Endothelial cell of umbilical vein (primary cell): ENCODE measurements around the gene SCN4A. TPM values are rescaled to one million over a fixed set of nuclear protein-coding genes. Genes with fewer than 3 reads are reported as not detected.

ENCODE experiments used
- BruUV-seq: library from RNA; stranded (reverse); fragments of 400-500 nt; replicated peaks from 2 replicates; lab custom pipeline; 2021; lab: Mats Ljungman, UMichigan
- CTCF ChIA-PET: fragments of 300-600, 350-600 bp; sonication (Branson Sonifier 250); formaldehyde crosslinking; loops from one replicate; lab custom pipeline; 2021; ENCODE audit warnings: antibody characterized with exemption, inconsistent platforms; lab: Charles Lee
- POLR2A ChIA-PET: fragments of 300-600, 350-600 bp; sonication (Branson Sonifier 250); formaldehyde crosslinking; loops from one replicate; lab custom pipeline; 2021; ENCODE audit warnings: antibody characterized with exemption, inconsistent platforms; lab: Charles Lee
- DNase-seq: peaks from one replicate; pipeline ENCODE4 v3.0.0-alpha.2; 2011; ENCODE audit warnings: low read depth, low spot score
- FAIRE-seq: peaks from 2 replicates; lab custom pipeline; 2011; peaks lifted over from hg19 to GRCh38; lab: Jason Lieb, UNC
- H2AFZ ChIP-seq: 2 replicates; pipeline ENCODE4 v1.6.0; 2012; ENCODE audit warnings: low read depth, low read length, control low read depth, inconsistent platforms
- H3K27ac ChIP-seq: 2 replicates; pipeline ENCODE4 v1.5.1; 2011; ENCODE audit warnings: low read depth, mild to moderate bottlenecking, control low read depth, low read length, moderate library complexity; ENCODE audit not compliant: insufficient read depth
- H3K27me3 ChIP-seq, 2 experiments: 2 replicates each; pipeline versions ENCODE4 v1.6.0 to v1.6.1; 2011; ENCODE audit warnings: low read length in 2 of 2, mixed read lengths in 1 of 2; ENCODE audit not compliant: control insufficient read depth in 2 of 2, insufficient read depth in 2 of 2
- H3K36me3 ChIP-seq, 2 experiments: 2 replicates in 1 of 2; 3 replicates in 1 of 2; pipeline ENCODE4 v1.5.1; 2011; ENCODE audit warnings: low read length in 2 of 2, mild to moderate bottlenecking in 1 of 2, moderate library complexity in 1 of 2; ENCODE audit not compliant: control insufficient read depth in 2 of 2, insufficient read depth in 2 of 2; ENCODE audit errors: extremely low read depth in 1 of 2
- H3K4me1 ChIP-seq: 3 replicates; pipeline ENCODE4 v1.5.1; 2011; ENCODE audit warnings: mild to moderate bottlenecking, low read length; ENCODE audit not compliant: control insufficient read depth, insufficient read depth; ENCODE audit errors: extremely low read depth
- H3K4me2 ChIP-seq: 2 replicates; pipeline ENCODE4 v1.6.1; 2011; ENCODE audit warnings: low read length, control low read depth, mixed read lengths; ENCODE audit not compliant: insufficient read depth
- H3K4me3 ChIP-seq, 3 experiments: fragments of 200-600 bp in 1 of 3; sonication (generic), shearing (Covaris generic) in 1 of 3; replicated peaks in 1 of 3; 2 replicates each; pipeline ENCODE4 v1.5.1; 2011 to 2016; ENCODE audit warnings: control low read depth in 3 of 3, low read length in 3 of 3, mild to moderate bottlenecking in 2 of 3, inconsistent platforms in 1 of 3, low read depth in 1 of 3, moderate library complexity in 1 of 3; ENCODE audit not compliant: insufficient read depth in 1 of 3
- H3K79me2 ChIP-seq: 2 replicates; pipeline ENCODE4 v1.6.0; 2012; ENCODE audit warnings: low read length, inconsistent platforms; ENCODE audit not compliant: control insufficient read depth, insufficient read depth
- H3K9ac ChIP-seq: replicated peaks from 2 replicates; pipeline ENCODE3; 2011; ENCODE audit warnings: low read length, control low read depth; ENCODE audit not compliant: insufficient read depth; ENCODE audit errors: extremely low read depth
- H3K9me1 ChIP-seq: replicated peaks from 3 replicates; pipeline ENCODE4 v1.6.0; 2011; ENCODE audit warnings: mild to moderate bottlenecking, low read length; ENCODE audit not compliant: control insufficient read depth, insufficient read depth; ENCODE audit errors: extremely low read depth
- H3K9me3 ChIP-seq: replicated peaks from 2 replicates; pipeline ENCODE4 v1.5.1; 2012; ENCODE audit warnings: low read length, inconsistent platforms; ENCODE audit not compliant: control insufficient read depth, insufficient read depth
- H4K20me1 ChIP-seq: replicated peaks from 2 replicates; pipeline ENCODE3; 2011; ENCODE audit warnings: mild to moderate bottlenecking, low read length; ENCODE audit not compliant: control insufficient read depth, insufficient read depth; ENCODE audit errors: extremely low read depth
- CTCF ChIP-seq, 2 donors: IDR thresholded peaks; 1 replicate in 1 of 2; 2 replicates in 1 of 2; pipeline ENCODE4 v1.5.1; 2011; ENCODE audit warnings: low read length in 2 of 2, mild to moderate bottlenecking in 2 of 2, moderate library complexity in 2 of 2, control low read depth in 1 of 2, inconsistent platforms in 1 of 2, low read depth in 1 of 2; ENCODE audit not compliant: insufficient read depth in 1 of 2; ENCODE audit errors: extremely low read depth in 1 of 2
- EZH2 ChIP-seq: IDR thresholded peaks from 2 replicates; pipeline ENCODE4 v1.6.1; 2012; ENCODE audit warnings: borderline replicate concordance, low read depth, mild to moderate bottlenecking, moderate library complexity, low read length, inconsistent platforms; ENCODE audit not compliant: severe bottlenecking
- FOS ChIP-seq: IDR thresholded peaks from 2 replicates; pipeline ENCODE4 v1.6.1; 2011; ENCODE audit warnings: mild to moderate bottlenecking, low read length, moderate library complexity, borderline replicate concordance; ENCODE audit not compliant: insufficient read depth
- GATA2 ChIP-seq: IDR thresholded peaks from 2 replicates; pipeline ENCODE4 v1.7.0; 2011; ENCODE audit warnings: low read depth, mild to moderate bottlenecking, moderate library complexity, mixed read lengths, low read length; ENCODE audit not compliant: insufficient read length, insufficient read depth
- JUN ChIP-seq: IDR thresholded peaks from 2 replicates; pipeline ENCODE4 v1.6.1; 2011; ENCODE audit warnings: borderline replicate concordance, low read depth; ENCODE audit not compliant: insufficient read length, insufficient read depth
- MYC ChIP-seq: IDR thresholded peaks from one replicate; pipeline ENCODE4 v1.6.1; 2011; ENCODE audit warnings: mild to moderate bottlenecking, low read depth, low read length
- POLR2A ChIP-seq: IDR thresholded peaks from 2 replicates; pipeline ENCODE4 v1.6.1; 2012; ENCODE audit warnings: low read depth, mild to moderate bottlenecking, control low read depth, low read length
- POLR2AphosphoS5 ChIP-seq: IDR thresholded peaks from 2 replicates; pipeline ENCODE4 v1.6.1; 2012; ENCODE audit warnings: low read depth, mild to moderate bottlenecking, control low read depth, low read length, moderate library complexity; ENCODE audit not compliant: insufficient read depth
- dilution Hi-C: fragments of 300-500 bp; cut with MboI; formaldehyde crosslinking; loops from one replicate; pipeline ENCODE4 v1.15.0; 2019; ENCODE audit warnings: low sequenced_read_pairs; ENCODE audit not compliant: extremely low pct_ligation_motif_present
- intact Hi-C: fragments of 100-400 bp; cut with micrococcal nuclease; formaldehyde crosslinking; loops from one replicate; pipeline ENCODE4 v1.10.0; 2022
- polyA plus RNA-seq, 4 experiments: library from polyadenylated mRNA; depleted of rRNA in 3 of 4; stranded (reverse) in 3 of 4; unstranded in 1 of 4; fragments of >200 nt; gene quantifications; 2 replicates each; pipeline versions ENCODE4 v1.2.1 to v1.2.3, GENCODE V29; 2011 to 2012; ENCODE audit warnings: missing spikeins in 1 of 4
- total RNA-seq: library from RNA; stranded (reverse); gene quantifications from 2 replicates; pipeline ENCODE4 v1.2.3, GENCODE V29; 2021
- TF ChIP-seq, protein P1 (sequence below): IDR thresholded peaks from 2 replicates; pipeline ENCODE4 v1.6.1; 2011; ENCODE audit not compliant: insufficient read depth, insufficient read length

Gene SCN4A
- total and polyA plus RNA-seq, 2 donors (not counting 3 experiments of a cell fraction or from before 2014, with no cell fraction given) = 0.01 to 0.40 TPM

- no peak overlapping the region for H3K27ac ChIP-seq
- no peaks in the 10 kb centered on the region for H3K4me1 ChIP-seq
- FAIRE-seq (no peak), DNase-seq (no peak)
- no peaks in the 10 kb centered on the region for H3K9me1 ChIP-seq
- no peak for TF ChIP-seq CTCF (IDR thresholded peaks at IDR 0.05; ENCODE audit: extremely low read depth in 1 of 2, insufficient read depth in 1 of 2, low read depth in 1 of 2, low read length in 2 of 2)
- TF ChIP-seq JUN = no peak
- TF ChIP-seq MYC = no peak
- no peak for TF ChIP-seq EZH2
- TF ChIP-seq FOS = no peak
- TF ChIP-seq GATA2 = no peak
- TF ChIP-seq POLR2A = no peak
- TF ChIP-seq, protein P1, sequence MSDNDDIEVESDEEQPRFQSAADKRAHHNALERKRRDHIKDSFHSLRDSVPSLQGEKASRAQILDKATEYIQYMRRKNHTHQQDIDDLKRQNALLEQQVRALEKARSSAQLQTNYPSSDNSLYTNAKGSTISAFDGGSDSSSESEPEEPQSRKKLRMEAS = no peak
- TF ChIP-seq POLR2AphosphoS5 = no peak
- ChIA-PET CTCF (interaction anchor here (1.2 to 2.3 kb wide), 3 partner anchors 9 to 196 kb away, joined by 5 to 8 read pairs (median 5); no protein-coding TSS in a partner anchor), POLR2A (interaction anchor here (0.6 kb wide), 1 partner anchor 38 kb away, joined by 3 read pairs; no protein-coding TSS in a partner anchor)
- no peak overlapping the region for H3K4me3 ChIP-seq
- dilution Hi-C loops = no loop called here
- no peaks in the 10 kb centered on the region for H3K36me3 ChIP-seq
- H3K9me3 ChIP-seq = no peaks in the 10 kb centered on the region
- H4K20me1 ChIP-seq = no peaks in the 10 kb centered on the region
- H3K9ac ChIP-seq = no peak overlapping the region
- H2AFZ ChIP-seq = no peak overlapping the region
- intact Hi-C loops = no loop called here
- H3K4me2 ChIP-seq = no peak overlapping the region
- BruUV-seq = no TSS peak
- H3K27me3 ChIP-seq = no peaks in the 10 kb centered on the region
- no peaks in the 10 kb centered on the region for H3K79me2 ChIP-seq
These were observed 35.4 kb downstream of the SCN4A start for GRCh38 chr17:63937319-63937718.
